CD4-positive, alpha-beta T cell treated with Interleukin-15 for 1 hour (primary cell): ENCODE data around the gene RASSF4.
A peak's percentile ranks its signal among the peaks of the same experiment; 100 is the strongest.

Experiments used
- DNase-seq: peaks from one replicate; pipeline ENCODE4 v3.0.0-alpha.2; 2020

Gene RASSF4

GRCh38 chr10:44928462-44928861, 31.1 kb upstream of the RASSF4 start:
- no peak for DNase-seq

- no peak for DNase-seq
Observed at GRCh38 chr10:44929356-44930255, 30.0 kb upstream of the RASSF4 start.

GRCh38 chr10:44930904-44931620, 28.5 kb upstream of the RASSF4 start:
- DNase-seq = no peak

GRCh38 chr10:44931621-44932516, 27.7 kb upstream of the RASSF4 start:
- DNase-seq = no peak

- DNase-seq = peak; percentile 79
Observed at GRCh38 chr10:44932517-44933450, 26.8 kb upstream of the RASSF4 start.

GRCh38 chr10:44933451-44934321, 25.9 kb upstream of the RASSF4 start:
- DNase-seq = no peak

- no peak for DNase-seq
Observed at GRCh38 chr10:44934416-44935200, 25.0 kb upstream of the RASSF4 start.

GRCh38 chr10:44935201-44935965, 24.2 kb upstream of the RASSF4 start:
- DNase-seq = no peak

- no peak for DNase-seq
Observed at GRCh38 chr10:44935966-44936295, 23.7 kb upstream of the RASSF4 start.

GRCh38 chr10:44936314-44936975, 23.2 kb upstream of the RASSF4 start:
- no peak for DNase-seq

- no peak for DNase-seq
Observed at GRCh38 chr10:44937196-44938005, 22.2 kb upstream of the RASSF4 start.

- DNase-seq = no peak
Observed at GRCh38 chr10:44938956-44939355, 20.6 kb upstream of the RASSF4 start.

GRCh38 chr10:44939691-44940401, 19.8 kb upstream of the RASSF4 start:
- DNase-seq = no peak

GRCh38 chr10:44944354-44944753, 15.2 kb upstream of the RASSF4 start:
- no peak for DNase-seq

GRCh38 chr10:44946205-44946604, 13.4 kb upstream of the RASSF4 start:
- DNase-seq = no peak

- DNase-seq = peak; percentile 42
Observed at GRCh38 chr10:44947371-44948152, 12.0 kb upstream of the RASSF4 start.
